ENCODE data around the gene TMTC1.

DNA sequence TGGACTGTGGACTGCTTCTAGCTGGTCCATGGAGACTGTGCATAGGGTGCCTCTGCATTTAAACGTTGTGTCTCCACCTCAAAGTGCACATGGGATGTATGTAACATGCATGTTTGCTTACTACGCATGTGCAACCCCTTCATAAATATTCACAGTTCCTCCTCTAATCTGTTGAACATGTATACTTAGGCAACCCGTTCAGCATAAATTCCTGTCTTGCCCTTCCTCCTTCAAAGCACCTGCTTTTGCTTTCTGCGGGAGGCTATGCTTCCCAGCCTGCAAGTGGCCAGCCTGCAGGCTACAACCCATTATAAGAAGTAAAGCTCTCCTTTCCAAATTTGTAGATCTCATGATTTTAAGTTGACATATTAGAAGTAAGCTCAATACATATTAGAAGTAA, 253.3 kb downstream of the TMTC1 start:
- no peak for TF ChIP-seq GABPA (IDR thresholded peaks at IDR 0.05; ENCODE audit: low read depth)
- TF ChIP-seq SIN3A (IDR thresholded peaks at IDR 0.05; ENCODE audit: borderline replicate concordance, low read depth, low read length): no peak
- no peak for TF ChIP-seq EP300 (IDR thresholded peaks at IDR 0.05; ENCODE audit: borderline replicate concordance in 1 of 2, low read depth in 1 of 2, low read length in 1 of 2)
